Peyer's patch (tissue), 4 donors: ENCODE results near the gene UBE2D1.

ENCODE experiments used
- POLR2A ChIP-seq, 2 donors: fragments of 450-650 bp; IDR thresholded peaks; one replicate each; pipeline ENCODE4 v1.5.1; 2017; ENCODE audit warnings: antibody characterized with exemption in 2 of 2, mild to moderate bottlenecking in 2 of 2, moderate library complexity in 2 of 2
- TF ChIP-seq, protein P1 (sequence below), 6 experiments: fragments of 450-650 bp in 4 of 6; fragments of 200-600 bp in 2 of 6; sonication (generic) in 1 of 6; IDR thresholded peaks; one replicate each; pipeline ENCODE4 v1.5.1; 2017 to 2019; ENCODE audit warnings: antibody characterized with exemption in 6 of 6, mild to moderate bottlenecking in 3 of 6, moderate library complexity in 1 of 6

GRCh38 chr10:58367069-58367468 lies 32.3 kb downstream of the UBE2D1 start:
- TF ChIP-seq, protein P1, sequence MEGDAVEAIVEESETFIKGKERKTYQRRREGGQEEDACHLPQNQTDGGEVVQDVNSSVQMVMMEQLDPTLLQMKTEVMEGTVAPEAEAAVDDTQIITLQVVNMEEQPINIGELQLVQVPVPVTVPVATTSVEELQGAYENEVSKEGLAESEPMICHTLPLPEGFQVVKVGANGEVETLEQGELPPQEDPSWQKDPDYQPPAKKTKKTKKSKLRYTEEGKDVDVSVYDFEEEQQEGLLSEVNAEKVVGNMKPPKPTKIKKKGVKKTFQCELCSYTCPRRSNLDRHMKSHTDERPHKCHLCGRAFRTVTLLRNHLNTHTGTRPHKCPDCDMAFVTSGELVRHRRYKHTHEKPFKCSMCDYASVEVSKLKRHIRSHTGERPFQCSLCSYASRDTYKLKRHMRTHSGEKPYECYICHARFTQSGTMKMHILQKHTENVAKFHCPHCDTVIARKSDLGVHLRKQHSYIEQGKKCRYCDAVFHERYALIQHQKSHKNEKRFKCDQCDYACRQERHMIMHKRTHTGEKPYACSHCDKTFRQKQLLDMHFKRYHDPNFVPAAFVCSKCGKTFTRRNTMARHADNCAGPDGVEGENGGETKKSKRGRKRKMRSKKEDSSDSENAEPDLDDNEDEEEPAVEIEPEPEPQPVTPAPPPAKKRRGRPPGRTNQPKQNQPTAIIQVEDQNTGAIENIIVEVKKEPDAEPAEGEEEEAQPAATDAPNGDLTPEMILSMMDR (IDR thresholded peaks at IDR 0.05) = no peak
- no peak for TF ChIP-seq POLR2A (IDR thresholded peaks at IDR 0.05)
